GM21717 (cell line): ENCODE measurements around the gene HEATR5B.

ENCODE experiments used
- ATAC-seq: cut with Tn5 transposase; IDR thresholded peaks from one replicate; pipeline ENCODE4 v1.9.1; 2021; ENCODE audit warnings: mild to moderate bottlenecking, moderate library complexity; ENCODE audit not compliant: unreplicated experiment

HEATR5B gene

DNA sequence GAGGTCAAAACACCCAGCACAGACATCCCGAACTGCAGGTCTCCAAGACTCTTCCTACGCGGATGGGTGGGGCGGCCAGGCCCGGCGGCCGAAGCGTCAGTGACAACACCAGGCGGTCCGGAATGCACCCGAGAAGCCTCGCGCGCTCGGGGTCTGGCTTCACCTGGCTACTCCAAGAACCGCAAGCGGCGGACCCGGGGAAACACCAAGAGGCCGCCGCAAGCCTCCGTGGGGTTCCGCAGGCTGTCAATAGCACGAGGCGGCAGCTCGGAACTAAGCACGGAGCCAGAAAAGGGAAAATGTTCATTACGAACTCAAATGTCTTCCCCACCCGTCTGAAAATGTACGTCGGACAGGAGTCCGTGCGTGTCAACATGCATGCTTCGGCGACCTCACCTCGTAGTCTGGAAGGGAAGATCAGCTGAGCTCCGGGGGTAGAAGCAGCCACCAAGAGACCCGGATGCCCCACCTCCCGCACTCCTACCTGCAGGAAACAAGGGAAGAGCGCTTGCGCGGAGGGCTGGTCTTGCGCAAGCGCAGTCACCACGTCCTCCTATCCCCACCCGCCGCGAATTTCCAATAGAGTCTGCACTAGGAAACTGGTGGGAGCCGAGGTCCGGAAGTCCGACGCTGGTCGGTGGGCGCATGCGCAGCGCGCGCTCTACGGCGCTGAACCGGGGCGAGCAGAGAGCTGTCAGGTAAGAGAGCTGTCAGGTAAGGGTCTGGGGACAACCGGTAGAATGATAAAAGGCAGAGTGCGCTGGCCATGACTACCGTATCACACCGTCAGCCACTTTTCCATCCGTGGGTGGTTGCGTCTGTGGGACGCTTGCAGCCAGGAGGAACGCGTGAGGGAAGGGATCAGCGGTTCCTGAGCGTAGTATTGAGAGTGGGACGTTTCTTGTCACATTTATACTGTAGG lies at the start of gene HEATR5B, which contains the start of gene GPATCH11:
Gene HEATR5B (minus strand): TSS at position 500 of the 922 bp plus-strand sequence. CDS start 958 bp downstream, outside the sequence.
Gene GPATCH11 (plus strand): TSS at position 646 of the 922 bp plus-strand sequence. CDS start 3,864 bp downstream, outside the sequence.
- ATAC-seq = peak; percentile 82

DNA sequence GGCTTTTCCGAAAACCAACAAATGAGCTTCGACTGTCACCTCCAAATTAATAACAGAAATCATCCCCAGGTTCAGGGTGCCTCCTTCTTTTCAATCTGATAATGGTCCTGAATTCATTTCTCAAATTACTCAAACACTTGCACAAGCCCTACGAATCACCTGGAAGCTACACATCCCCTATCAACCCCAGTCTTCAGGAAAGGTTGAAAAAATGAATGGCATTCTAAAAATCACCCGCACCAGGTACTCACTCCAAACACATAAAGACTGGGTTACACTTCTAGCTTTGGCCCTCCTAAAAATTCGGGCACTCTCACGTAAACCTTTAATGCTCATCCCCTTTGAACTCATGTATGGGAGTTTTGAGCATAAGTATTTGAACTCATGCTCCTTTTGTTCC lies 48.7 kb upstream of the HEATR5B start:
- no peak for ATAC-seq

DNA sequence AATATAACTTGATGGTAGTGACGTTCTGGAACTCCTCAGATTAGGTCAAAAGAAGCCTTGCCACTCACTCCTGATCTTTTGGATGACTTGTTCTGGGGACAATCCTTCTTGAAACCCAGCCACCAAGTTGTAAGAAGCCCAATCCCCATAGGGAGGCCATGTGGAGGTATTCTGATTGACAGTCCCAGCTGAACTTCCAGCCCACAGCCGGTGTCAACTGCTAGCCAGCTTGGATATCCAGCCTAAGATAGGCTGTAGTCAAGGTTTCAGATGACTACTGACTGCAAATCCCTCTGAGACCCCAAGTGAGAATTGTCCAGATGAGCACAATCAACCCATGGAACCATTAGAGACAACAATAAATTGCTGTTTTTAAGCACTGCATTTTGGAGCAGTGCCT lies 41.2 kb upstream of the HEATR5B start:
- no peak for ATAC-seq

DNA sequence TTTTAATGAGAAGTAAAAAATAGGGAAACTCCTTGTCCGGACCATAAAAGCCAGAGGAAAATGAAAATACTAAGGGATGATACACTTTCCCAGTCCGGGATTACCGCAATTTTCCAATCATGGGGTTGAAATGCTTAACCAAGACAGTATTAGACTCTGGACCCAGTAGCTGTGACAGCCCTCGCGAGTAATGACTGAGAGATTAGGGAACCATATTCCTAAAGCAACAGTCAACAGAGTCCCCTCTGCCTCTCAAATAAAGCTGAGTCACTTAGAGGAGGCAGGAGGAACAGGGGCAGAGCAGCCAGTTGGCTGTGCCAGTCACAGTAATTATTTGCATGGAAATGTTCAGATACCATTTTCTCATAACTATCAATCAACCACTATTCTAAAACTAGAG lies 35.0 kb upstream of the HEATR5B start:
- no peak for ATAC-seq

DNA sequence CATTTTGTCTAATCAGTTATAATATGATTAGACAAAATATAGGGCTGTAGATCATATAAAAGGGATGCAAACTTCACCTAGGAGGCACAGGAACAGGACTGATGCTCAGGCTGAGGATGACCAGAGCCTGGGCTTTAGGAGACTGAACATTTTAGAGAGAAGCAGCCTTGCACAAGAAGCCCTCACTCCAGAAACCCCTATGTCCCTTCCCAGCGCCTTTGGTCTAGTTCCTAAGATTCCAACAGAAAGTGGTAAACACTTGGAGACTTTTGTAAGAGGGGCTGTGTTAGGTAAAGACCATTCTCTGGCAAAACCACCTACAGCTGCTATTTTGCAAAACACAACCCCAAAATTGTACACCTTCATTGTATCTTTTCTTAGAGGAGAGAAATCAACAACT lies 33.4 kb upstream of the HEATR5B start:
- ATAC-seq = no peak

DNA sequence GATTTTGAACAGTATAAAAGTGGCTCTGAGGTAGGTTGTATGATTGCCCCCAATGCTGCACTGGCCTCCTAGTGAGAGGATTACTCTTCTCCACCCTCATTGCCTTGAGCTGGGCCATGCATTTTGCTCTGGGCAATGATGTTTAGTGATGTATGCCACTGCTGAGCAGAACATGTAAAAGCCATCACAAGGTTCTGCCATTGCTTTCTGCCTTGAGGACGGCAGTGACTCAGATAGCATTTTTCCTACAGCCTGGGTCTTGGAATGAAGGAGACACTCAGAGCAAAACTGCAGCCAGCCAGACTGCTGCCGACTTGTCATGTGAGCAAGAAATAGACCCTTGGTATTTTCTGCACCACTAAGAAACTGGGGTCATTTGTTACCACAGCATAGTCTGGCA lies 27.8 kb upstream of the HEATR5B start:
- ATAC-seq = no peak

DNA sequence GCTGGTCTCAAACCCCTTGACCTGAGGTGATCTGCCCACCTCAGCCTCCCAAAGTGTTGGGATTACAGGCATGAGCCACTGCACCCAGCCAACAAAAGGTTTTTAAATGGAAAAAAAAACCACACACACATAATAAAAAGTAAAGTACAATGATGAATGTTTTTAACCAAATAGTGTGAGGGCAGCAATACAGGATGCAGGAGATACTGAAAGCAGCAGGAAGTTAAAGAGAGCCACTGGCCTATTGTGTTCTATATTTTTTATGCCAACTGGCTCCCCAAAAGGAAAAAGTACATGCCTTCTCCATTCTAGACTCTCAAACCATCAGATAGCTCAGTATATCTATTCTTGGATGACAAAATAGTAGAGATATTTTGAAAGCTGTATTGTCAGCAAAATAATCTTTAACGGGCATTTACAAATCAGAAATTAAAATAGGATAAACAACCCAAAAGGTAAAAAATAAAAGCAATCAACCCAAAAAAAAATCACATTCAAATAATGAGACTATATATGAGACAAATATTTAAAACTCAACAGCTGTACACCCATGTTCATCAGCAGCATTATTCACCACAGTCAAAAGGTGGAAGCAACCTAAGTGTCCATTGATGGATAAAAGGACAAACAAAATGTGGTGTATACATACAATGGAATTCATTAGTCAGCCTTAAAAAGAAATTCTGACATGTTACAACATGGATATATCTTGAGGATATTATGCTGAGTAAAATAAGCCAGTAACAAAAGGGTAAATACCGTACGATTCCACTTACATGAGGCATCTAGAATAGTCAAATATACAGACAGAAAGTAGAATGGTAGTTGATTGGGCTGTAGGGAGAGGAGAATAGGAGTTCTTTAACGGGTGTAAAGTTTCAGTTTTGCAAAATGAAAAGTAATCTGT lies 26.4 kb upstream of the HEATR5B start:
- ATAC-seq = no peak

DNA sequence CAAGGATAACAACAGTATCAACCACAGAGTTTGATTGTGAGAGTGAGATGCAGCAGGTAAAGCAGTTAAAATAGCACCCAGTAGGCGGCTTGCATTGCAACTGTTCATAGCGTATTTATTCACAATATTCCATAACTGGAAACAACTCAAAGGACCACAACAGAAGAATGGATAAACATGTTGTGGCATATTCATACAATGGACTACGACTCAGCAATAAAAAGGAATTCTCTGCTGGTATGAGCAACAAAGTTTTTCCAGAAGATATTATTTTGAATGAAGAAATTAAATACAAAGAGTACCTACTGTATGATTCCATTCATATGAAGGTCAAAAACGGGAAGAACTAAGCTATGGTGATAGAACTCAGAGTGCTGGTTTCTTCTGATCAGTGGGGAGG lies 25.4 kb upstream of the HEATR5B start:
- no peak for ATAC-seq

DNA sequence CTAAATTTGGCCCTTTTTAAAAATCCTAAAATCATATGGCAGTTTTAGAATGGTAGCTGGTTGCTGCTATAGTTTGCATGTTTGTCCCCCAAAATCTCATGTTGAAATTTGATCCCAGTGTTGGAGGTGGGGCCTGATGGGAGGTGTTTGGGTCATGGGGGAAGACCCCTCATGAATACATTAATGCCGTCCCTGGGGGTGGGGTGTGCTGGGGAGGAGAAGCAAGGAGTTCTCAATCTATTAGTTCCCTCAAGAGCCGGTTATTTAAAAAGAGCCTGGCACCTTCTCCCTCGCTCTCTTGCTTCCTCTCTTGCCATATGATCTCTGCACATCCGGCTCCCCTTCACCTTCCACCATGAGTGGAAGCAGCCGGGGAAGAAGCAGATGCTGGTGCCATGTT lies 21.0 kb upstream of the HEATR5B start:
- no peak for ATAC-seq

DNA sequence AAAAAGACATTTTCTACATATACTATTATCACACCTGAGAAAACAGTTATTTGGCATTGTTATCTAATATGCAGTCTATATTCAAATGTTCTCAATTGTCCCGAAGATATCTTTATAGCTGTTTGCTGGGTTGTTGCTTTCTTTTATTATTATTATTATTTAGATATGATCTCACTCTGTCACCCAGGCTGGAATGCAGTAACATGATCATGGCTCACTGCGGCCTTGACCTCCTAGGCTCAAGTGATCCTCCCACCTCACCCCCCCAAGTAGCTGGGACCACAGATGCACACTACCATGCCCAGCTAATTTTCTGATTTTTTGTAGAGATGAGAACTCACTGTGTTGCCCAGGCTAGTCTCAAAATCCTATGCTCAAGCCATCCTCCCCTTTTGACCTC lies 20.0 kb upstream of the HEATR5B start:
- no peak for ATAC-seq

DNA sequence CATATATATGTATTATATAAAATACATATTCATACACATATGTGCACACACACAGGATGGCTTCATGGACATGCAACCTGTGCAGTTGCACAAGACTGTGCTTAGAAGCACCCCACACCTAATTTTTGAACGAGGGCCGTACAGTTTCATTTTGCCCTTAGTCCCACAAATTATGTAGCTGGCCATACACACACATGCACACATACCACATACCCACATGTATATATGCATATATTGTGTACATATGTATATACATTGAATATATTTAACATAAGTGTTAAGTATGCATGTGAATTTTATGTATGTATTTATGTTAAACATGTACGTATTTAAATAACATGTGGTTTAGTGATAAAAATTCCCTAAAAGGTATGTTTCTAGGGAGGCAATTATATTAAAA lies 18.4 kb upstream of the HEATR5B start:
- ATAC-seq = no peak

DNA sequence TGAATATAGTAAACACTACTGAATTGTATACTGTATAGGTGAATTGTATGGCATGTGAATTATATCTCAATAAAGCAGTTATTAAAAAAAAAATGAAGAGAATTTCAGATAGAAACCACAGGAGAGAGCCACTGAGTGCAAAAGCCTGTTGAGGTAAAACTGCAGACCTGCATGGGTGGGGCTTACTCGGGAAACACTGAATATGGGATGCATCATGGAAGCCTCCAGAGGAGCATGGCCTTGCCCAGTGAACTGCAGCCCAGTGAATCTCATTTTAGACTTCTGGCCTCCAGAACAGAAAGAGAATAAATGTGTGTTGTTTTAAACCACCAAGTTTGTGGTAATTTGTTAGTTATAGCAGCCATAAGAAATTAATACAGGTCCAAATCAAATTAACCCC lies 15.9 kb upstream of the HEATR5B start:
- ATAC-seq = no peak

DNA sequence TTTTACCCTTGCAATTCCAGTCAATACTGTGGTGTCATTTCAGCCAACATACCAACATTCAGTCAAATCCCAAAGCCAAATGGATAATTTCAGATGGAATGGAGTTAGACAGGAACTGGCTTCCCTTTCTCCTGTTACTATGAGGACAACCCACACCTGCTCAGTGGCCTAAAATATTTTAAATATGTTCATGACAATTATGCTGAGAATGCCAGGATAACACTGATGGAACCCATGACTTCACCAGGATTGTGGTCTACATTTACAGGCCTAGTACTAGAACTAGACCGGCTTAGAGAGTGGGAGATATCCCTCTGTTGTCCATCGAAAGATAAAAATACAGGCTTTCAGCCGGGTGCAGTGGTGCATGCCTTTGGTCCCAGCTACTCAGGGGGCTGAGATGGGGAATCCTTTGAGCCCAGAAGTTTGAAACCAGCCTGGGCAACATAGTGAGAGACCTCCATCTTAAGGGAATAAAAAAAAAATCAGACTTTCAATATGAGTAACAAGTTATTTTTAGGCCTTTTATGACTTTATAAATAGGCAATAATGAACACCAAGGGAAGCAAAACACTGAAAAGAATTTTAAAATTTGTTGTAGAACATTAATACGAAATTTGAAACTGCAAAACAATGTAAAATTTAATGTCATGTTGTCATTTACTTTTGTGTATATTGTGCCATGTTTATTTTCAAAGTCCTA lies 14.4 kb upstream of the HEATR5B start:
- ATAC-seq = no peak

DNA sequence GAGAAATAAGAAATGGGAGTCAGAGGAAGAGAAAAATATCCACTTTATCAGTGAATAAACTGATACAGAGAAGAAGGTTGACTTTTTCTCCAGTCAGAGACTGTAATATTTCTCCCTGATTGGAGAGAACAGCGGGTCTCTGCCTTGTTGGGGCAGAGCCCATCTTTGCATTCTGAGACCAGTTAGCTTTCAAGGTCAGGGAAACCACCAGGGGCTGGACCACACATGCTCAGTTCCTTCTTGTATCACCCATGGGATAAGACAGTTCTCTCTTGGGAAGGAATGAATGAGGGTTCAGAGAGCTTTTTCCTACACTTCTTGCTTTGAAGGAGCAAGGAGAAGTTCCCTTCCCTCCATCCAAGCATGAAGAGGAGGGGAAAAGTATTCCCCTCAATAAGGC lies 12.4 kb upstream of the HEATR5B start:
- ATAC-seq = no peak

DNA sequence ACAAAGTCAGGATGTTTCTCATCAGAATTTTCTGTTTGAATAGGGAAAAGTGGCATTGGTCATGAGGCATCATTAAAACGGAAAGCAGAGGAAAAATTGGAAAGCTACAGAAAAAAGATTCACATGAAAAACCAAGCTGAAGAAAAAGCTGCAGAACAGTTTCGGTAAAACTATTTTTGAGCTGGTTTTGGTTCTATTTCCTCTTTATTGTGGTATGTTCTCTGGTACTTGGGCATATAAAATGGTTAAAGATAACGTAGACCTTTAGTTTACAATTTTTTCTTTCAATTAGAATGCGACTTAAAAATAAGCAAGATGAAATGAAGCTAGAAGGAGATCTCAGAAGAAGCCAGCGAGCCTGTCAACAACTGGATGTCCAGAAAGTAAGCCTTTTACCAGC lies 7.7 kb upstream of the HEATR5B start:
- peak; percentile 45 for ATAC-seq

DNA sequence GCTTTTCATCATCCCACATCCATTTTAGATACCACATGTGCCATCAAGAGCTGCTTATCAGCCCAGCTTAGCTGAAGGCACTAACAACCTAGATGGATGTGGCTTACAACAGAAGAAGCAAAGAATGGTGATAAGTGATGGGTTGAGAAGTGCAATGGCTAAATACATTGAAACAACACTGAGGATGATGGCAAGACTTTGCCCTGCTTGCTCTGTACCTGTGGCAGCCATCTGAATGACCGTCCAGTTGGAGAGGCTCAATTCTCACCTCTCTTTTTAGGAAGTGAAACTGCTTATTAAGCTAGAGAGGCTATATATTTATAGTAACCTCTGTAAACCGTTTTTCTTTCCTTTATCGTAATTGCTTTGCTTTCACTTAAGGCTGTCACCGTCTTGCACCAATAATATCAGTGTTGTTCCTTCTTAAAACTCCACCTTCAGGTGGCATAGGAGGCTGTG lies 5.9 kb upstream of the HEATR5B start:
- peak; percentile 73 for ATAC-seq

DNA sequence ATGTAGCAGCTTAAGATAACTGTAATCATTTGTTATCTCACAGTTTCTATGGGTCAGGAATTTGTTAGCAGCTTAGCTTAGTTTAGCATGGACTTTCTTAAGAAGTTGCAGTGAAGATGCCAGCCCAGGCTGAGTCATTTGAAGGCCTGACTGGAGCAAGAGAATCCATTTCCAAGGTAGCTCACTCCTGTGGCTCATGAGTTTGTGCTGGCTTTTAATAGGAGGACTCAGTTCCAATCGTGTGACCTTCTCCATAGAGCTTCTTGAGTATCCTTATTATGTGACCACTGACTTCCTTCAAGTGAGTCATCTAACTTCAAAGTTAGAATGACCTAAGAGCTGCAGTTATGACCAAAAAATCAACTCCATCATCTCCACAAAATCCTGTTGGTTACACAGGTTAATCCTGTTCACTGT lies 1.6 kb upstream of the HEATR5B start:
- ATAC-seq = no peak

DNA sequence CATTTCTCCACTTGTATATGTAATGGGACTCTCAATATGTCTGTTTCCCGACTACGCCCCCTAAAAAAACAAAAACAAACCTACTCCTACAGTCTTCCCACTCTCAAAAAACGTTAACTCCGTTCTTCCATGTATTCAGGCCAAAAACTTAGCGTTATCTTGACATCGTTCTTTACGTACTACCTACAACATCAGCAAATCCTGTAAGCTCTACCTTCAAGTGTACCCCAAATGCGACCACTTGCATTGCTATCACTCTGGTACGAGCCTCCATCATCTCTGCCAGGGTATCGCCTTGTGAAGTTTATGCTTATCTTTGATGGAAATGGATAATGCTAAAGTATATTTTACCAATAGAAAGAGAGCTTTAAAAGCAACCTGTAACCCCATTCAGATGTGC lies 625 bp upstream of the HEATR5B start:
- no peak for ATAC-seq

DNA sequence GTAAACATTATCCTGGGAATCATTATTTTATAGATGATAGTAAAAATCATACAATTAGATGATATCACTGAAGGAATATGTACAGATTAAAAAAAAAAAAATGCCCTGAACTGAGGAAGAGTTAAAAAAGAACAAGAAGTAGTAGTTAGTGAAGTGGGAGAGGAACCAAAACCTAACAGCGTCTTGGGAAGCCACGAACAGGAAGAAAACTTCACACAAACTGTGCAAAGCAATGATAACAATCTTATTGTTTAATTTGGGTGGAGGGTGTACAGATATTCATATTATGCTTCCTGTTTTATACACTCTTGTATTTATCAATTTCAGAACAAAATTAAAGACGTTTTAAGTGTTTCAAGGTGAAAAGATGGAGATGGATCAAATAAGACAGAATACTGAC lies 3.5 kb downstream of the HEATR5B start:
- no peak for ATAC-seq

DNA sequence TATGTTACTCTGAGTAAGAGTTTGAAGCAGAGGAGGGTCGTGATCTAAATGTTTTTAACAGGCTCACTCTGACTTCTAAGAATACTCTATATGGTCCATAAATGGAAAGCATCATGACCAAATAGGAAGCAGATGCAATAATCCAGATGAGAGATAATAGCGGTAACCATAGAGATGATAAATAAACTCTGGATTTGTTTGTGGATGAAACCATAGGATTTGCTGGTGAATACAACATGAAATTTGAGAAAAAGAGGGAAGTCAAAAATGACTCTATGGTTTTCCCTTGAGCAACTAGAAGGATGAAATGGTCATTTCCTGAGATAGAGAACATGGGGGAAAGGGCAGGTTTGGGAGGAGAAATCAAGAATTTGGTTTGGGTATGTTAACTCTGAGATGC lies 3.9 kb downstream of the HEATR5B start:
- no peak for ATAC-seq

DNA sequence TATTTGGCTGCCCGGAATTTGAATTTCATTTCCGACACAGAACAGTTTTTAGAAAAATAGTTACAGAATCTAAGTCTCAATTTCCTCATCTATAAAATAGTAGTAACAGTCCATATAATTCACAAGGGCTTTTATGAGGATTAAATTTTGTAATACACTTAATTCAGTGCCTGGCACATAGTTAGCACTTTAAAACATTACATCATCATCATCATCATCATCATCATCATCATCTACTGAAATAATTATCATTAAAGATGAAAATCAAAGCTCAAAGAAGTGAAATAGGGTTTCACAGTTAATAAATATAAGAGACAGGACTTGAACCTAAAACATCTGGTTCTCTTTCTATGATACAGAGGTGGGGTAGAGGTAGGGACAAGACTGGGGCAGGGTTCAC lies 13.2 kb downstream of the HEATR5B start:
- ATAC-seq = no peak
